Liver (tissue), 3 donors: ENCODE results near the gene ORM2.
A peak's percentile ranks its signal among the peaks of the same experiment; 100 is the strongest.

Experiments used
- ATF3 ChIP-seq: IDR thresholded peaks from 2 replicates; pipeline ENCODE4 v1.6.1; 2016; ENCODE audit warnings: antibody characterized with exemption
- EGR1 ChIP-seq, 2 donors: IDR thresholded peaks; 2 replicates each; pipeline ENCODE4 v1.6.1; 2016 to 2018; ENCODE audit warnings: antibody characterized with exemption in 2 of 2, low read depth in 2 of 2
- FOXA1 ChIP-seq: IDR thresholded peaks from 2 replicates; pipeline ENCODE4 v1.6.1; 2016; ENCODE audit warnings: antibody characterized with exemption
- HNF4G ChIP-seq: IDR thresholded peaks from 2 replicates; pipeline ENCODE4 v1.6.1; 2016; ENCODE audit warnings: antibody characterized with exemption
- JUND ChIP-seq, 2 donors: IDR thresholded peaks; 2 replicates each; pipeline ENCODE4 v1.6.1; 2016; ENCODE audit warnings: antibody characterized with exemption in 2 of 2
- RAD21 ChIP-seq, 2 donors: IDR thresholded peaks; 2 replicates each; pipeline ENCODE4 v1.6.1; 2016; ENCODE audit warnings: antibody characterized with exemption in 2 of 2, mild to moderate bottlenecking in 2 of 2
- RXRA ChIP-seq, 2 donors: IDR thresholded peaks; 2 replicates each; pipeline ENCODE4 v1.6.1; 2017 to 2018; ENCODE audit warnings: antibody characterized with exemption in 2 of 2, mild to moderate bottlenecking in 1 of 2
- SP1 ChIP-seq: IDR thresholded peaks from 2 replicates; pipeline ENCODE4 v1.6.1; 2018; ENCODE audit warnings: antibody characterized with exemption, mild to moderate bottlenecking
- TAF1 ChIP-seq: conservative IDR thresholded peaks from 2 replicates; pipeline ENCODE4 v1.6.1; 2016; ENCODE audit warnings: antibody characterized with exemption, mild to moderate bottlenecking
- YY1 ChIP-seq: IDR thresholded peaks from 2 replicates; pipeline ENCODE4 v1.6.1; 2016; ENCODE audit warnings: antibody characterized with exemption, mild to moderate bottlenecking
- ZBTB33 ChIP-seq: IDR thresholded peaks from 2 replicates; pipeline ENCODE4 v1.6.1; 2016; ENCODE audit warnings: antibody characterized with exemption
- TF ChIP-seq, protein P1 (sequence below): fragments of 150-350 bp; IDR thresholded peaks from 2 replicates; pipeline ENCODE4 v1.5.1; 2017; ENCODE audit warnings: improper control_type of control experiment, low read depth, low read length; ENCODE audit not compliant: missing input control
- TF ChIP-seq, protein P2 (sequence below): IDR thresholded peaks from 2 replicates; pipeline ENCODE4 v1.6.1; 2016; ENCODE audit warnings: antibody characterized with exemption
- TF ChIP-seq, protein P3 (sequence below): IDR thresholded peaks from 2 replicates; pipeline ENCODE4 v1.6.1; 2016; ENCODE audit warnings: antibody characterized with exemption, mild to moderate bottlenecking
- donor health status: healthy.
- donor health status: healthy.

DNA sequence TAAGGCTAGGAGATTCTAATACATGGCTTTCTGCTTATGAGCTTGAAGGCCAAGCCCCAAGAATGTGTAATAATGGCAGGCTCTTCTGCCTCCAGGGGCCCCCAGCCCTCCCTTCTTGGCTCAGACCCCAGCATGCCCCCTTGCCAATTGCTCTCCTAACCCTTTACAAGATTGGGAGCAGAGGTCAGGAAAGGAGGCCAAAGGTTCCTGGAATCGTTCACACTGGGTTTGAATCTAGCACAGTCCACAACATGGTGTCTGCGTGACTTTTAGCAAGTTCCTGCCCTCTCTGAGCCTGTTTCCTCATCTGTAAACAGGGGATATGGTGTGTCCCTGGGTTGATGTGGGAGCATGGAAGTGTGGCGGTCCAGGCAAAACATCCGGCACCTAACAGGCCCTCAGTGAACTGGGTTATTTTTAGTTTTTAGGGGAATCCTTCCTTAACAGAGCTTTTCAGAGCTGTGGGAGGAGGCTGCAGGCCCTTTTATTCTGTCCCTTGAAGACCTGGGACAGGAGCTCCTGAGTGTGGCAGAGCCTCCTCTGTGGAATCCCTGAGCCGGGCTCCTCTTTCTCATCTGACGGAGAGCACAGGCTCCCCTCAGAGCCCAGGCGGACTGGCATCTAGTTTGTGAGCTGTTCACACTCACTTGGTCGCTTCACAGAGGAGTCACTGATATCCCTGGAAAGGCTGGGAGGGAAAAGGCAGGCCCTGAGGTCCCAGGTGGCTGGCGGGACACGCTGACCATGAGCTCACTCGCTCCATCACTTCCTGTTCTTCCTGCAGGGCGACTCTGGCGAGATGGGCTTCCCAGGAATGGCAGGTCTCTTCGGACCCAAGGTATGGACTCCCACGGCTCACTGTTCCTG, 30.1 kb upstream of the ORM2 start:
- TF ChIP-seq RAD21 (IDR thresholded peaks at IDR 0.05) (peak in 1 of 2 donors; percentile 12), JUND (IDR thresholded peaks at IDR 0.05) (no peak), ATF3 (no peak), ZBTB33 (no peak), SP1 (peak; percentile 35), TAF1 (no peak), YY1 (peak; percentile 30), FOXA1 (peak; percentile 64), EGR1 (IDR thresholded peaks at IDR 0.05; ENCODE audit: low read depth in 2 of 2) (peak in 1 of 2 donors; percentile 40), RXRA (IDR thresholded peaks at IDR 0.05) (peak; percentile 77 to 87), HNF4G (peak; percentile 13)
- TF ChIP-seq, protein P1, sequence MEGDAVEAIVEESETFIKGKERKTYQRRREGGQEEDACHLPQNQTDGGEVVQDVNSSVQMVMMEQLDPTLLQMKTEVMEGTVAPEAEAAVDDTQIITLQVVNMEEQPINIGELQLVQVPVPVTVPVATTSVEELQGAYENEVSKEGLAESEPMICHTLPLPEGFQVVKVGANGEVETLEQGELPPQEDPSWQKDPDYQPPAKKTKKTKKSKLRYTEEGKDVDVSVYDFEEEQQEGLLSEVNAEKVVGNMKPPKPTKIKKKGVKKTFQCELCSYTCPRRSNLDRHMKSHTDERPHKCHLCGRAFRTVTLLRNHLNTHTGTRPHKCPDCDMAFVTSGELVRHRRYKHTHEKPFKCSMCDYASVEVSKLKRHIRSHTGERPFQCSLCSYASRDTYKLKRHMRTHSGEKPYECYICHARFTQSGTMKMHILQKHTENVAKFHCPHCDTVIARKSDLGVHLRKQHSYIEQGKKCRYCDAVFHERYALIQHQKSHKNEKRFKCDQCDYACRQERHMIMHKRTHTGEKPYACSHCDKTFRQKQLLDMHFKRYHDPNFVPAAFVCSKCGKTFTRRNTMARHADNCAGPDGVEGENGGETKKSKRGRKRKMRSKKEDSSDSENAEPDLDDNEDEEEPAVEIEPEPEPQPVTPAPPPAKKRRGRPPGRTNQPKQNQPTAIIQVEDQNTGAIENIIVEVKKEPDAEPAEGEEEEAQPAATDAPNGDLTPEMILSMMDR, result no peak
- TF ChIP-seq, protein P2, sequence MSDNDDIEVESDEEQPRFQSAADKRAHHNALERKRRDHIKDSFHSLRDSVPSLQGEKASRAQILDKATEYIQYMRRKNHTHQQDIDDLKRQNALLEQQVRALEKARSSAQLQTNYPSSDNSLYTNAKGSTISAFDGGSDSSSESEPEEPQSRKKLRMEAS, result peak; percentile 39
- TF ChIP-seq, protein P3, sequence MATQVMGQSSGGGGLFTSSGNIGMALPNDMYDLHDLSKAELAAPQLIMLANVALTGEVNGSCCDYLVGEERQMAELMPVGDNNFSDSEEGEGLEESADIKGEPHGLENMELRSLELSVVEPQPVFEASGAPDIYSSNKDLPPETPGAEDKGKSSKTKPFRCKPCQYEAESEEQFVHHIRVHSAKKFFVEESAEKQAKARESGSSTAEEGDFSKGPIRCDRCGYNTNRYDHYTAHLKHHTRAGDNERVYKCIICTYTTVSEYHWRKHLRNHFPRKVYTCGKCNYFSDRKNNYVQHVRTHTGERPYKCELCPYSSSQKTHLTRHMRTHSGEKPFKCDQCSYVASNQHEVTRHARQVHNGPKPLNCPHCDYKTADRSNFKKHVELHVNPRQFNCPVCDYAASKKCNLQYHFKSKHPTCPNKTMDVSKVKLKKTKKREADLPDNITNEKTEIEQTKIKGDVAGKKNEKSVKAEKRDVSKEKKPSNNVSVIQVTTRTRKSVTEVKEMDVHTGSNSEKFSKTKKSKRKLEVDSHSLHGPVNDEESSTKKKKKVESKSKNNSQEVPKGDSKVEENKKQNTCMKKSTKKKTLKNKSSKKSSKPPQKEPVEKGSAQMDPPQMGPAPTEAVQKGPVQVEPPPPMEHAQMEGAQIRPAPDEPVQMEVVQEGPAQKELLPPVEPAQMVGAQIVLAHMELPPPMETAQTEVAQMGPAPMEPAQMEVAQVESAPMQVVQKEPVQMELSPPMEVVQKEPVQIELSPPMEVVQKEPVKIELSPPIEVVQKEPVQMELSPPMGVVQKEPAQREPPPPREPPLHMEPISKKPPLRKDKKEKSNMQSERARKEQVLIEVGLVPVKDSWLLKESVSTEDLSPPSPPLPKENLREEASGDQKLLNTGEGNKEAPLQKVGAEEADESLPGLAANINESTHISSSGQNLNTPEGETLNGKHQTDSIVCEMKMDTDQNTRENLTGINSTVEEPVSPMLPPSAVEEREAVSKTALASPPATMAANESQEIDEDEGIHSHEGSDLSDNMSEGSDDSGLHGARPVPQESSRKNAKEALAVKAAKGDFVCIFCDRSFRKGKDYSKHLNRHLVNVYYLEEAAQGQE, result peak; percentile 53
